Measurements from ENCODE around the gene CENPP.

DNA sequence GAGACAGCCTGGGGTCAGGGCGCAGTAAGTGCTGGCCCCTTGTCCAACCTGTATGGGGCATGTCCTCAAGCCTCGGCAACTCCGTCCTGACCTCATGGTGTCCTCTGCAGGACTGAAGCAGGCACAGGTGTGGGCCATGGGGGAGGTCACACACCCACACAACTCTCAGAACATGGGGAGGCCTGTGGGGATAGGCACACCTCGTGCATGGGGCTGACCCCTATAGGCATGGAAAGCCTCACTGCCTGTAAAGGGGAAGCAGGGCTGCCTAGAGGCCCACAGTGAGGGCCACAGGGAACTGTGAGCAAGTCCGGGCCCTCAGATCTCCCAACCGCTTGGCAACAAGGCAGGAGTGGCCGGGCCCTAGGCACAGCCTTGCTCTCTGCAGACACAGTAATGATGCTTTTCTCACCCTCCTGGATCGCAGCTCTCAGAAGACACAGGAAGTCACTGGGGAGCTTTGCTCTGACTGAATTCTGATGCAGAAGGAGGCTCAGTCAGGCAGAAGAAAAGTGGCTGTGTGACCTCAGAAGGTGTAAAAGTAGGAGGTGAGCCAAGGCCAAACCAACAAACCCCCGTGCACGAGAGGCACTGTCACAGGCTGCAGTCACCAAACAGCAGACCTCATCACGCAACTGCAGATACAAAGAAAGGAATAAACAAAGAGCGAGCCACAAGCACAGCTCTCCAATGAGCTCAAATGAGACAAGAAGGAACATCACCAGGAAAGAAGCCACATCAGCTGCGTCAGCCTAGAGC is 338.8 kb downstream of the CENPP start:
- TF ChIP-seq, protein P1, sequence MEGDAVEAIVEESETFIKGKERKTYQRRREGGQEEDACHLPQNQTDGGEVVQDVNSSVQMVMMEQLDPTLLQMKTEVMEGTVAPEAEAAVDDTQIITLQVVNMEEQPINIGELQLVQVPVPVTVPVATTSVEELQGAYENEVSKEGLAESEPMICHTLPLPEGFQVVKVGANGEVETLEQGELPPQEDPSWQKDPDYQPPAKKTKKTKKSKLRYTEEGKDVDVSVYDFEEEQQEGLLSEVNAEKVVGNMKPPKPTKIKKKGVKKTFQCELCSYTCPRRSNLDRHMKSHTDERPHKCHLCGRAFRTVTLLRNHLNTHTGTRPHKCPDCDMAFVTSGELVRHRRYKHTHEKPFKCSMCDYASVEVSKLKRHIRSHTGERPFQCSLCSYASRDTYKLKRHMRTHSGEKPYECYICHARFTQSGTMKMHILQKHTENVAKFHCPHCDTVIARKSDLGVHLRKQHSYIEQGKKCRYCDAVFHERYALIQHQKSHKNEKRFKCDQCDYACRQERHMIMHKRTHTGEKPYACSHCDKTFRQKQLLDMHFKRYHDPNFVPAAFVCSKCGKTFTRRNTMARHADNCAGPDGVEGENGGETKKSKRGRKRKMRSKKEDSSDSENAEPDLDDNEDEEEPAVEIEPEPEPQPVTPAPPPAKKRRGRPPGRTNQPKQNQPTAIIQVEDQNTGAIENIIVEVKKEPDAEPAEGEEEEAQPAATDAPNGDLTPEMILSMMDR (IDR thresholded peaks at IDR 0.05) = no peak
- no peak for TF ChIP-seq POLR2A (IDR thresholded peaks at IDR 0.05)
